T47D (cell line): Measurements from ENCODE around the gene BABAM2.
"Not testable (repeated sequence)": the region's sequence is repeated elsewhere in the genome, so short reads cannot be mapped to it uniquely, and the experiment has no call there.

Source experiments
- DNase-seq, 2 experiments: peaks; one replicate each; pipeline versions ENCODE4 v3.0.0 to v3.0.0-alpha.2; 2011 to 2012; ENCODE audit warnings: low read depth in 1 of 2, low spot score in 1 of 2
- JUND ChIP-seq: IDR thresholded peaks from 2 replicates; pipeline ENCODE4 v1.6.1; 2012; ENCODE audit warnings: low read depth
- in situ Hi-C: cut with HindIII; loops from 2 replicates; pipeline ENCODE4 v1.10.0; 2016; ENCODE audit warnings: low sequenced_read_pairs, low pct_unique_long_range_greater_than_20kb

The BABAM2 gene

DNA sequence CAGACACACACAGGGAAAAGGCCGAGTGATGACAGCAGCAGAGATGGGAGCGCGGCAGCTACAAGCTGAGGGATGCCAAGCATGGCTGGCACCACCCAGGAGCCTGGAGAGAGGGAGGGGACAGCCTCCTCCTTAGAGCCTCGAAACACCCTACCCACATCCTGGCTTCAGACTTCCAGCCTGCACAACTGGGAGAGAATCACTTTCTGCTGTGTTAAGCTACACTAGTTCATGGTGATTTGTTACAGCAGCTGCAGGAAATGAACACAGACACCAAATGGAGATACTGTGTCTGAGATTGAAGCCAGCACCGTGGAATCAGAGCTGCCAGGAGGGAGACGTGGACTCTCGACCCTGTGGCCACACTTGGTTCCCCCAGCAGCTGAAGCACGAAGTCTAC lies 474.6 kb downstream of the BABAM2 start:
- in situ Hi-C loops = no loop called here
- no peak for TF ChIP-seq JUND
- DNase-seq = no peak

- no peak for TF ChIP-seq JUND
- in situ Hi-C loops = no loop called here
- DNase-seq = no peak
Observed at GRCh38 chr2:28366149-28366495, 475.6 kb downstream of the BABAM2 start.

DNA sequence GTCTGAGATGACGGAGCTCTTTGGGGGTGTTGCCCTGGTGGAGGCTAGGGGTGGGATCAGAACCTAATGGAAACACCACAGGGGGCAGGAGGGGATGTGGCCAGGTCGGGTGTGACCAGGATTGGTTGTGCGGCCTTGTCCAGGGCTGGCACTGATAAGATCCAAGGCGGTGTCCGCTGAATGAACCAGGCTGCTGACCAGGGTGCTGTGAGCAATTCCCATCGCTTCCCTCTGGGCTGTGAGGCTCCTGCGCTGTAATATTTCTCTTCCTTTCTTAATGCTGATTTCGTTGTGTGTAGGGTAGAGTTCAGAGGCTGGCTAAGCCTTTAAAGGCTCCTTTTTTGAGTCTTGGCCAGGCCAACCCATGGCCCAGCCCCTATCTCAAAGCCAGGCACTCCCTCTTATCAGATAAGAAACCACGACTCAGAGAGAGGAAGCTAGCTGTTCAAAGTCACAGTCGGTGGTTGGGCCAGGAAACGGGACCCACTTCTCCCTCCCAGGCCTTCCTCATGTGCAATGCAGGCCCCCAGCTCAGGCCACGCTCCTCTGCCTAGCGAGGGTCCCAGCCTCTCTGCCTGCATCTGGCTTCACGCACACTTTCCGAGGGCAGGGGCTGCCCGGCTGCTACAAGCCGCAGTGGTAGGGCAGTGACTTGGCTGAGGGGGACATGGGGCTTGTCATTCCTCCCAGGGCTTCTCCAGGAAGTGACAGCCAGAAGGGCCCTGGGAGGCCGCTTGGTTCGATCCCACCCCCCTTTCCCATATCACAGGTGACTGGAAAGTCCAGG lies 476.2 kb downstream of the BABAM2 start:
- DNase-seq = no peak
- in situ Hi-C loops = no loop called here

GRCh38 chr2:28367667-28368356 lies 477.3 kb downstream of the BABAM2 start:
- DNase-seq = no peak
- in situ Hi-C loops = no loop called here
- no peak for TF ChIP-seq JUND

More for the DNA sequence above, 476.2 kb downstream of the BABAM2 start:
- TF ChIP-seq JUND = no peak

- DNase-seq = no peak
- in situ Hi-C loops = no loop called here
- TF ChIP-seq JUND = no peak
Observed at GRCh38 chr2:28368357-28368798, 477.8 kb downstream of the BABAM2 start.

DNA sequence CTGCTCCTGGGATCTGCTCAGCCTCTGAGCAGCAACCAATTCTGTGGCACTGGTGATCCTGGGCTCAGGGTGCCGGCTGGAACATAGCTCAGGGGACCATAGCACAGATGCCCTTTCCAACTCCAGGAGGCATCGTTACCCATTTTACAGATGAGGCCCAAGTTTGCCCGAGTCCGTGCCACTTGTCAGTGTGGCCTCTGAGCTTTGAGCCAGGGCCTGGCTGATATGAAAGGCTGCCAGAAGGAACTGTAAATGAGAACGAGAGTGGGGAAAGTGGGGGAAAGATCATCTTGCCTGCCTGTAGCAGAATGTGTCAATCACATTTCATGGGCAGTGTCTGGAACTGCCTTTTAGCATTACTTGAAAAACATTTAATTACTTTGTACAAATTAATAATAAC lies 478.8 kb downstream of the BABAM2 start:
- TF ChIP-seq JUND = no peak
- in situ Hi-C loops = no loop called here

GRCh38 chr2:28370354-28370753 lies 479.8 kb downstream of the BABAM2 start:
- no peak for DNase-seq
- no peak for TF ChIP-seq JUND
- in situ Hi-C loops = no loop called here

More for the DNA sequence above, 478.8 kb downstream of the BABAM2 start:
- DNase-seq = no peak

DNA sequence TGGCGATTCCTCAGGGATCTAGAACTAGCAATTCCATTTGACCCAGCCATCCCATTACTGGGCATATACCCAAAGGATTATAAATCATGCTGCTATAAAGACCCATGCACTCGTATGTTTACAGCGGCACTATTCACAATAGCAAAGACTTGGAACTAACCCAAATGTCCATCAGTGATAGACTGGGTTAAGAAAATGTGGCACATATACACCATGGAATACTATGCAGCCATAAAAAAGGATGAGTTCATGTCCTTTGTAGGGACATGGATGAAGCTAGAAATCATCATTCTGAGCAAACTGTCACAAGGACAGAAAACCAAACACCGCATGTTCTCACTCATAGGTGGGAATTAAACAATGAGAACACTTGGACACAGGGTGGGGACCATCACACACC lies 481.2 kb downstream of the BABAM2 start:
- DNase-seq, in situ Hi-C loops: not testable (repeated sequence)

GRCh38 chr2:28373854-28374253 lies 483.3 kb downstream of the BABAM2 start:
- DNase-seq = no peak
- in situ Hi-C loops = no loop called here
- no peak for TF ChIP-seq JUND

GRCh38 chr2:28374331-28374730 lies 483.8 kb downstream of the BABAM2 start:
- no peak for DNase-seq
- in situ Hi-C loops = no loop called here
- TF ChIP-seq JUND = no peak

DNA sequence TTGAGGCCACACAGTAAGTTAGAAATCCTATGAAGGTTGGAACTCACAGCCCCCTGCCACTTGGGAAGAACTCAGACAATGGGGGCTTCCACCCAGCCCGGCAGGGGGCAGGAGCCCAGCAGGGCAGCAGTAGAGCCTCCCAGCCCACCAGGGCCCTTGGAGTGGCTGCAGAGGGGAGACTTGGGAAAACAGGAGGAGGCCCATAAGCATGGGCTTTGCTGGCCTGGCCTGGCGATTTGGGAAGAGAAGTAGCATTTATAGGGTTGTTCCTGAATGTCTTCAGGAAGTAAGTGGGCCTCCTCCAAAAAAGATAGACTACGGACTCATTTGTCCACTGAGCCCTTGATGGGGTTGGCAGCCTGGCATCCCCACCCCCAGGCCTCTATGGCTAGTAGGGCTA lies 484.7 kb downstream of the BABAM2 start:
- in situ Hi-C loops = no loop called here
- no peak for TF ChIP-seq JUND
- no peak for DNase-seq

GRCh38 chr2:28375742-28376631 lies 485.5 kb downstream of the BABAM2 start:
- TF ChIP-seq JUND = no peak
- no peak for DNase-seq
- in situ Hi-C loops = no loop called here
